Prostate gland (tissue), 2 donors: ENCODE measurements around the gene C5AR2. TPM values are rescaled to one million over a fixed set of nuclear protein-coding genes. Genes with fewer than 3 reads are reported as not detected.
"Not testable (repeated sequence)": the region's sequence is repeated elsewhere in the genome, so short reads cannot be mapped to it uniquely, and the experiment has no call there.

ENCODE experiments used
- DNase-seq: peaks from one replicate; pipeline ENCODE4 v3.0.0-alpha.2; 2019; ENCODE audit warnings: low spot score
- H3K27ac ChIP-seq, 2 donors: fragments of 200-600 bp; sonication (generic); 2 replicates each; pipeline ENCODE4 v1.5.1; 2017 to 2019
- H3K27me3 ChIP-seq: fragments of 200-600 bp; sonication (generic); replicated peaks from 2 replicates; pipeline ENCODE4 v1.5.1; 2019; ENCODE audit not compliant: insufficient read depth
- H3K36me3 ChIP-seq, 2 donors: fragments of 200-600 bp; sonication (generic); 1 replicate in 1 of 2; 2 replicates in 1 of 2; pipeline versions ENCODE4 v1.5.1 to v1.8.1; 2017 to 2019
- H3K4me1 ChIP-seq: fragments of 200-600 bp; sonication (generic); replicated peaks from 2 replicates; pipeline ENCODE4 v1.5.1; 2019
- H3K4me3 ChIP-seq, 2 donors: fragments of 200-600 bp; sonication (generic); 2 replicates each; pipeline ENCODE4 v1.5.1; 2017 to 2019
- H3K9me3 ChIP-seq: fragments of 200-600 bp; sonication (generic); 2 replicates; pipeline ENCODE4 v1.5.1; 2017
- CTCF ChIP-seq, 4 experiments: fragments of 200-600 bp in 2 of 4; fragments of 450-650 bp in 2 of 4; sonication (generic) in 2 of 4; IDR thresholded peaks; 1 replicate in 3 of 4; 2 replicates in 1 of 4; pipeline ENCODE4 v1.5.1; 2016 to 2019; ENCODE audit warnings: antibody characterized with exemption in 4 of 4, mild to moderate bottlenecking in 2 of 4, moderate library complexity in 2 of 4
- POLR2A ChIP-seq: fragments of 450-650 bp; IDR thresholded peaks from one replicate; pipeline ENCODE4 v1.6.1; 2016; ENCODE audit warnings: antibody characterized with exemption, mild to moderate bottlenecking
- POLR2AphosphoS5 ChIP-seq: sonication (generic); formaldehyde crosslinking; IDR thresholded peaks from one replicate; pipeline ENCODE4 v1.6.1; 2017; ENCODE audit warnings: antibody characterized with exemption
- WGBS: methylation state at CpG from one replicate; pipeline ENCODE4 v1.1.5; 2018; 5-methylcytosine and 5-hydroxymethylcytosine counted together
- intact Hi-C: fragments of 100-400 bp; cut with DNase I; formaldehyde crosslinking; loops from one replicate; pipeline ENCODE4 v1.14.2; 2022
- total RNA-seq, 2 donors: library from RNA; depleted of rRNA; stranded (reverse); fragments of >200 nt; gene quantifications; one replicate each; pipeline ENCODE4 v1.1.0, GENCODE V29; 2016

The C5AR2 gene
- total RNA-seq, 2 donors from 2014 or later: 1.9 TPM; not detected in 1

DNA sequence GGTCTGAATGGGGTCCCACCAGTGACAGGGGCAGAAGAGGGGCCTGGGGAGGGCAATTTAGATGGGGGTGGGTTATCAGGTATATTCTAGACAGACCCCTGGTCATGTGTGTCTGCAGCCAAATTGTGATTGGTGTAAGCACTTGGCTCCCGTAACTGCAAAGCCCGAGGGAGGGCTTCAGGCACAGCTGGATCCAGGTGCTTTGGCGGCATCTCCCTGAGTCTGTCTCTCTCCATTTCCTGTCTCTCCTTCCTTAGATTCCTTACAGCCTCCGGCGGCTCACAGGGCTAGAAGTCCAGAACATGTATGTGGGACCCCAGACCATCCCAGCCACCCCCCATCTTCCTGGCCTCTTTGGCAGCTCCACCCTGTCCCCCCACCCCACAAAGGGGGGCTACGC is 48.6 kb downstream of the C5AR2 start:
- Histone ChIP-seq H3K27me3 (no peaks in the 10 kb centered on the region), H3K36me3 (peaks cover 11 to 15% of the 10 kb centered on the region in 2 donors), H3K27ac (no peak overlapping the region), H3K9me3 (no peaks in the 10 kb centered on the region), H3K4me3 (no peak overlapping the region), H3K4me1 (no peaks in the 10 kb centered on the region)
- 94% methylated on average over 6 of the region's 6 CpGs for WGBS
- TF ChIP-seq POLR2AphosphoS5 (no peak), POLR2A (no peak), CTCF (IDR thresholded peaks at IDR 0.05) (no peak)
- DNase-seq: no peak
- intact Hi-C loops: no loop called here

- H3K4me3 ChIP-seq: no peak overlapping the region
- H3K9me3 ChIP-seq: no peaks in the 10 kb centered on the region
- no peak for DNase-seq
- peaks cover 6 to 10% of the 10 kb centered on the region in 2 donors for H3K36me3 ChIP-seq
- no peaks in the 10 kb centered on the region for H3K27me3 ChIP-seq
- WGBS: 85% methylated on average over 9 of the region's 14 CpGs
- TF ChIP-seq CTCF (IDR thresholded peaks at IDR 0.05) (no peak), POLR2A (no peak), POLR2AphosphoS5 (no peak)
- no peak overlapping the region for H3K27ac ChIP-seq
- intact Hi-C loops: no loop called here
- no peaks in the 10 kb centered on the region for H3K4me1 ChIP-seq
These were observed 49.1 kb downstream of the C5AR2 start for GRCh38 chr19:47381121-47381520.

DNA sequence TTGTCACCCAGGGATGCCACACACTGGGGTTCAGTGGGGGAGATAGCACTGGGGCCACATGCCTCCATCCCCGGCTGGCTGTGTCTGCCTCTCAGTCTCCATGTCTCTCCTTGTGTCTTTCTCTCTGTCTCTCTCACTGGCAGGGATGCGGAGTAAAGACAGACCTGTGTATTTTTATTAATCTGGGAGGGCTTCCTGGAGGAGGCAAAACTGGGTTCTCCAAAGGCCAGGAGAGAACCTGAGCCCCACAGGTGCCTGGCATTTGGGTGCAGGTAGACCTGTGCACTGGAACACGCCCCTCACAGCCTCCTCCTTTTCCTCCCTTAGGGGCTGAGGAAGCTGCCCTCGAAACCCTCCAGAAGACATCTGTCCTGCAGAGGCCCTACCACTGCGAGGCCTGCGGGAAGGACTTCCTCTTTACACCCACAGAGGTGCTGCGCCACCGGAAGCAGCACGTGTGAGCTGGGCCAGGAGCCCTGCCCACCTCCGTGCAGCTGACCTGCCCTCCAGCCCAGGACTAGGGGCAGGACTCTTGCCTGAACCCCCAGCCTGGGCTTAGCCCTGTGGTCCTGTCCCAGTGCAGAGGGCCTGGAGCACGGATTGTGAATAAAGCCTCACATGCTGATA is 49.8 kb downstream of the C5AR2 start:
- no peak overlapping the region for H3K27ac ChIP-seq
- DNase-seq: no peak
- no peaks in the 10 kb centered on the region for H3K4me1 ChIP-seq
- 73% methylated on average over 11 of the region's 11 CpGs for WGBS
- peaks cover 6 to 7% of the 10 kb centered on the region in 2 donors for H3K36me3 ChIP-seq
- no peaks in the 10 kb centered on the region for H3K9me3 ChIP-seq
- H3K4me3 ChIP-seq: no peak overlapping the region
- intact Hi-C loops: no loop called here
- H3K27me3 ChIP-seq: no peaks in the 10 kb centered on the region
- no peak for TF ChIP-seq CTCF (IDR thresholded peaks at IDR 0.05)
- no peak for TF ChIP-seq POLR2AphosphoS5
- TF ChIP-seq POLR2A: no peak

DNA sequence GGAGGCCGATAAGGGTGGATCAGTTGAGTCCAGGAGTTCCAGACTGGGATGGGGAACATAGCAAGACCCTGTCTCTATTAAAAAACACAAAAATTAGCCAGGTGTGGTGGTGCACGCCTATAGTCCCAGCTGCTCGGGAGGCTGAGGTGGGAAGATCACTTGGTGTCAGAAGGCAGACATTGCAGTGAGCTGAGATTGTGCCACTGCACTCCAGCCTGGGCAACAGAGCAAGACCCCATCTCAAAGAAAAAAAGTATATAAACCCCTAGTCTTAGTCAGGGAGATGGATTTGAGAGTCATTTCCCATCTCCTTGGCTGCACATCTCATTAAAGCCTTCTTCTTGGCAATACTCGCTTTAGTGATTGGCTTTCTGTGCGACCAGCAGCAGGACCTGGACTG is 51.9 kb downstream of the C5AR2 start:
- H3K4me3 ChIP-seq, DNase-seq, H3K36me3 ChIP-seq, intact Hi-C loops, H3K27ac ChIP-seq, H3K4me1 ChIP-seq, H3K9me3 ChIP-seq, H3K27me3 ChIP-seq: not testable (repeated sequence)
- WGBS: 81% methylated on average over 5 of the region's 5 CpGs

GRCh38 chr19:47384533-47384932 is 52.6 kb downstream of the C5AR2 start:
- H3K4me3 ChIP-seq, H3K27me3 ChIP-seq, intact Hi-C loops, H3K9me3 ChIP-seq, H3K4me1 ChIP-seq, DNase-seq, H3K27ac ChIP-seq, H3K36me3 ChIP-seq: not testable (repeated sequence)
- 84% methylated on average over 4 of the region's 4 CpGs for WGBS

DNA sequence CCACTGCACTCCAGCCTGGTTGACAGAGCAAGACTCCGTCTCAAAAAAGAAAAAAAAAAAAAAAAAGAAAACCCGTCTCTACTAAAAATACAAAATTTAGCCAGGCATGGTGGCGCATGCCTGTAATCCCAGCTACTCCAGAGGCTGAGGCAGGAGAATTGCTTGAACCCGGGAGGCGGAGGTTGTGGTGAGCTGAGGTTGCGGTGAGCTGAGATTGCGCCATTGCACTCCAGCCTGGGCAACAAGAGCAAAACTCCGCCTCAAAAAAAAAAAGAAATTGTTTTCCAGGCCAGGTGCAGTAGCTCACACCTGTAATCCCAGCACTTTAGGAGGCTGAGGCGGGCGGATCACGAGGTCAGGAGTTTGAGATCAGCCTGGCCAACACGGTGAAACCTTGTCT is 54.6 kb downstream of the C5AR2 start:
- DNase-seq, H3K4me3 ChIP-seq, H3K4me1 ChIP-seq, intact Hi-C loops, H3K36me3 ChIP-seq, H3K27me3 ChIP-seq, H3K27ac ChIP-seq, H3K9me3 ChIP-seq: not testable (repeated sequence)
- WGBS: 90% methylated on average over 12 of the region's 12 CpGs

DNA sequence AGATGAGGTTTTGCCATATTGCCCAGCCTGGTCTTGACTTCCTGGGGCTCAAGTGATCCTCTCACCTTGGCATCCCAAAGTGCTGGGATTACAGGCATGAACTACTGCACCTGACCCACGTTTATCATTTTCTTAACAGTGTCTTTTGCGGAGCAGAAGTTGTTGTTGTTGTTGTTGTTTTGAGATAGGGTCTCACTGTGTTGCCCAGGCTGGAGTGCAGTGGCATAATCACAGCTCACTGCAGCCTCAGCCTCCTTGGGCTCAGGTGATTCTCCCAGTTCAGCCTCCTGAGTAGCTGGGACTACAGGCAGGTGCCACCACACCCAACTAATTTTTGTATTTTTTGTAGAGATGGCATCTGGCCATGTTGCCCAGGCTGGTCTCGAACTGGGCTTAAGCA is 55.6 kb downstream of the C5AR2 start:
- H3K4me1 ChIP-seq, H3K27ac ChIP-seq, H3K9me3 ChIP-seq, intact Hi-C loops, H3K27me3 ChIP-seq, H3K36me3 ChIP-seq, H3K4me3 ChIP-seq, DNase-seq: not testable (repeated sequence)
- WGBS: 84% methylated on average over 3 of the region's 3 CpGs

- H3K27me3 ChIP-seq, H3K4me3 ChIP-seq, intact Hi-C loops, H3K9me3 ChIP-seq, H3K36me3 ChIP-seq, H3K27ac ChIP-seq, H3K4me1 ChIP-seq, DNase-seq: not testable (repeated sequence)
- 91% methylated on average over 5 of the region's 5 CpGs for WGBS
These were observed 56.7 kb downstream of the C5AR2 start for GRCh38 chr19:47388721-47389120.
